ENCODE measurements around the gene AGR3.
A peak's percentile ranks its signal among the peaks of the same experiment; 100 is the strongest.
"Not testable (repeated sequence)": the region's sequence is repeated elsewhere in the genome, so short reads cannot be mapped to it uniquely, and the experiment has no call there.

AGR3 gene

GRCh38 chr7:16891874-16892643 lies 10.3 kb upstream of the AGR3 start:
- no peak for DNase-seq (ENCODE audit: low spot score)

GRCh38 chr7:16891338-16891737 lies 9.6 kb upstream of the AGR3 start:
- DNase-seq (ENCODE audit: low spot score) = peak; percentile 59

GRCh38 chr7:16889851-16890415 lies 8.2 kb upstream of the AGR3 start:
- peak; percentile 37 for DNase-seq (ENCODE audit: low spot score)

- DNase-seq (ENCODE audit: low spot score) = no peak
These were observed 7.5 kb upstream of the AGR3 start for GRCh38 chr7:16889305-16889704.

GRCh38 chr7:16883918-16884317 lies 2.1 kb upstream of the AGR3 start:
- DNase-seq (ENCODE audit: low spot score) = no peak

GRCh38 chr7:16880554-16880953 lies 1.2 kb downstream of the AGR3 start:
- DNase-seq (ENCODE audit: low spot score) = no peak

- no peak for DNase-seq (ENCODE audit: low spot score)
These were observed 2.6 kb downstream of the AGR3 start for GRCh38 chr7:16879181-16879580.

- no peak for DNase-seq (ENCODE audit: low spot score)
These were observed 5.9 kb downstream of the AGR3 start for GRCh38 chr7:16875861-16876260.

- no peak for DNase-seq (ENCODE audit: low spot score)
These were observed 7.7 kb downstream of the AGR3 start for GRCh38 chr7:16874066-16874465.

- no peak for DNase-seq (ENCODE audit: low spot score)
These were observed 14.5 kb downstream of the AGR3 start for GRCh38 chr7:16867328-16867727.

GRCh38 chr7:16853189-16853588 lies 28.6 kb downstream of the AGR3 start:
- DNase-seq (ENCODE audit: low spot score) = not testable (repeated sequence)

- DNase-seq (ENCODE audit: low spot score) = no peak
These were observed 30.0 kb downstream of the AGR3 start for GRCh38 chr7:16851829-16852228.

GRCh38 chr7:16850614-16851466 lies 30.9 kb downstream of the AGR3 start:
- DNase-seq (ENCODE audit: low spot score) = no peak

- DNase-seq (ENCODE audit: low spot score) = no peak
These were observed 32.3 kb downstream of the AGR3 start for GRCh38 chr7:16849296-16850148.

GRCh38 chr7:16847381-16847860 lies 34.4 kb downstream of the AGR3 start:
- no peak for DNase-seq (ENCODE audit: low spot score)

- DNase-seq (ENCODE audit: low spot score) = no peak
These were observed 35.1 kb downstream of the AGR3 start for GRCh38 chr7:16846601-16847165.

- DNase-seq (ENCODE audit: low spot score) = no peak
These were observed 36.0 kb downstream of the AGR3 start for GRCh38 chr7:16845746-16846145.

GRCh38 chr7:16841681-16842080 lies 40.1 kb downstream of the AGR3 start:
- no peak for DNase-seq (ENCODE audit: low spot score)

- DNase-seq (ENCODE audit: low spot score) = no peak
These were observed 41.7 kb downstream of the AGR3 start for GRCh38 chr7:16840094-16840493.

GRCh38 chr7:16839646-16840045 lies 42.1 kb downstream of the AGR3 start:
- DNase-seq (ENCODE audit: low spot score) = no peak

- no peak for DNase-seq (ENCODE audit: low spot score)
These were observed 42.9 kb downstream of the AGR3 start for GRCh38 chr7:16838891-16839290.

- no peak for DNase-seq (ENCODE audit: low spot score)
These were observed 43.4 kb downstream of the AGR3 start for GRCh38 chr7:16838386-16838785.
